ENCODE data around the gene PODN.

DNA sequence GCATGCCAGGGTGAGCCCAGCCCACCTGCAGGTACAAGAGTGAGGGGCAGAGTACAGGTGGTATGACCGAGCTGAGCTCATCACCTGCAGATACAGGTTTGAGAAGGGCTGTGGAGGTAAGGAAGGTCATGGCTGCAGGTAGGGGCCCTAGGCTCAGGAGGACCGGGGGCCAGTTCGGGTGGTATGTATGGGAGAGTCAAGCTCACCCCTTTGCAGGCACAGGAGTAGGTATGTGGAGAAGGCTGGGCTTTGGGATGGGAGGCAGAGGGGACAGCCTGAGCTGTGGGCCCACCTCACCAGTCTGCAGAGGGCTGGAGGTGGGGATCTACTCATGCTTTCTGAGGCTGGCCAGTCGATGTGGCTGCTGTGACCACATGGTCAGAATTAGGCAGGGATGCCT is 17.2 kb downstream of the PODN start:
- TF ChIP-seq, protein P1, sequence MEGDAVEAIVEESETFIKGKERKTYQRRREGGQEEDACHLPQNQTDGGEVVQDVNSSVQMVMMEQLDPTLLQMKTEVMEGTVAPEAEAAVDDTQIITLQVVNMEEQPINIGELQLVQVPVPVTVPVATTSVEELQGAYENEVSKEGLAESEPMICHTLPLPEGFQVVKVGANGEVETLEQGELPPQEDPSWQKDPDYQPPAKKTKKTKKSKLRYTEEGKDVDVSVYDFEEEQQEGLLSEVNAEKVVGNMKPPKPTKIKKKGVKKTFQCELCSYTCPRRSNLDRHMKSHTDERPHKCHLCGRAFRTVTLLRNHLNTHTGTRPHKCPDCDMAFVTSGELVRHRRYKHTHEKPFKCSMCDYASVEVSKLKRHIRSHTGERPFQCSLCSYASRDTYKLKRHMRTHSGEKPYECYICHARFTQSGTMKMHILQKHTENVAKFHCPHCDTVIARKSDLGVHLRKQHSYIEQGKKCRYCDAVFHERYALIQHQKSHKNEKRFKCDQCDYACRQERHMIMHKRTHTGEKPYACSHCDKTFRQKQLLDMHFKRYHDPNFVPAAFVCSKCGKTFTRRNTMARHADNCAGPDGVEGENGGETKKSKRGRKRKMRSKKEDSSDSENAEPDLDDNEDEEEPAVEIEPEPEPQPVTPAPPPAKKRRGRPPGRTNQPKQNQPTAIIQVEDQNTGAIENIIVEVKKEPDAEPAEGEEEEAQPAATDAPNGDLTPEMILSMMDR (IDR thresholded peaks at IDR 0.05 in 8 of 11, conservative IDR thresholded peaks at IDR 0.05 in 3 of 11), result no peak
- no peak for TF ChIP-seq POLR2AphosphoS5 (IDR thresholded peaks at IDR 0.05)
